IMR-90 (cell line): ENCODE data around the gene RPS6KA6. TPM values are rescaled to one million over a fixed set of nuclear protein-coding genes. Genes with fewer than 3 reads are reported as not detected.

ENCODE experiments used
- ATAC-seq: fragments of 200-7000 bp; cut with Tn5 transposase; 2 replicates; pipeline ENCODE4 v1.9.1; 2020; ENCODE audit warnings: low read depth, mild to moderate bottlenecking, moderate library complexity
- BruUV-seq: library from RNA; stranded (reverse); fragments of 400-500 nt; replicated peaks from 2 replicates; lab custom pipeline; 2021; lab: Mats Ljungman, UMichigan
- CTCF ChIA-PET: fragments of 300-600 bp; formaldehyde crosslinking; extraction: SDS; loops from one replicate; lab custom pipeline; 2021; ENCODE audit warnings: antibody characterized with exemption; lab: Yijun Ruan, JAX
- POLR2A ChIA-PET: fragments of 300-600 bp; sonication (Branson Sonifier 250); formaldehyde crosslinking; loops from one replicate; lab custom pipeline; 2022; ENCODE audit warnings: antibody characterized with exemption; ENCODE audit not compliant: unreplicated experiment; lab: Charles Lee
- DNase-seq: peaks from one replicate; pipeline ENCODE4 v3.0.0; 2013
- H2AFZ ChIP-seq: replicated peaks from 2 replicates; pipeline ENCODE3; 2013; ENCODE audit warnings: low read length, mild to moderate bottlenecking; ENCODE audit not compliant: poor library complexity
- H2AK5ac ChIP-seq: 2 replicates; pipeline ENCODE4 v1.6.1; 2013; ENCODE audit warnings: low read depth, low read length, inconsistent platforms
- H2AK9ac ChIP-seq: replicated peaks from 2 replicates; pipeline ENCODE3; 2013; ENCODE audit warnings: mild to moderate bottlenecking, low read depth, low read length, moderate library complexity; ENCODE audit not compliant: poor library complexity
- H2BK120ac ChIP-seq: 2 replicates; pipeline ENCODE4 v1.6.1; 2013; ENCODE audit warnings: low read depth, low read length, inconsistent platforms
- H2BK15ac ChIP-seq: 3 replicates; pipeline ENCODE4 v1.6.1; 2013; ENCODE audit warnings: low read depth, low read length, inconsistent platforms
- H2BK20ac ChIP-seq: 2 replicates; pipeline ENCODE4 v1.6.1; 2013; ENCODE audit warnings: low read depth, mild to moderate bottlenecking, inconsistent platforms, low read length, moderate library complexity
- H2BK5ac ChIP-seq: 2 replicates; pipeline ENCODE4 v1.6.1; 2013; ENCODE audit warnings: mild to moderate bottlenecking, low read depth, low read length, inconsistent platforms; ENCODE audit not compliant: poor library complexity, severe bottlenecking
- H3K14ac ChIP-seq: replicated peaks from 2 replicates; pipeline ENCODE4 v1.6.1; 2013; ENCODE audit warnings: low read depth, low read length, inconsistent platforms
- H3K18ac ChIP-seq: 2 replicates; pipeline ENCODE4 v1.6.1; 2013; ENCODE audit warnings: low read depth, low read length, control low read depth
- H3K23ac ChIP-seq: 2 replicates; pipeline ENCODE4 v1.6.1; 2013; ENCODE audit warnings: low read depth, low read length, inconsistent platforms
- H3K27ac ChIP-seq: 2 replicates; pipeline ENCODE4 v1.5.1; 2013; ENCODE audit warnings: mild to moderate bottlenecking, control low read depth, low read length; ENCODE audit not compliant: insufficient read depth
- H3K27me3 ChIP-seq: 2 replicates; pipeline ENCODE4 v1.6.1; 2013; ENCODE audit warnings: low read length; ENCODE audit not compliant: control insufficient read depth, insufficient read depth
- H3K36me3 ChIP-seq: 2 replicates; pipeline ENCODE4 v1.6.1; 2013; ENCODE audit warnings: low read length, mixed read lengths; ENCODE audit not compliant: control insufficient read depth, insufficient read depth
- H3K4ac ChIP-seq: 2 replicates; pipeline ENCODE4 v1.6.1; 2013; ENCODE audit warnings: low read depth, low read length, inconsistent platforms
- H3K4me1 ChIP-seq: 2 replicates; pipeline ENCODE4 v1.6.1; 2013; ENCODE audit warnings: low read length, mixed read lengths; ENCODE audit not compliant: control insufficient read depth, insufficient read depth
- H3K4me2 ChIP-seq: 2 replicates; pipeline ENCODE4 v1.6.1; 2013; ENCODE audit warnings: low read depth, mild to moderate bottlenecking, control low read depth, low read length, moderate library complexity
- H3K4me3 ChIP-seq: 2 replicates; pipeline ENCODE4 v1.5.1; 2013; ENCODE audit warnings: low read depth, mild to moderate bottlenecking, control low read depth, low read length, moderate library complexity; ENCODE audit not compliant: insufficient read depth
- H3K56ac ChIP-seq: 2 replicates; pipeline ENCODE4 v1.6.1; 2013; ENCODE audit warnings: low read length, inconsistent platforms; ENCODE audit not compliant: insufficient read depth; ENCODE audit errors: extremely low read depth
- H3K79me1 ChIP-seq, 2 experiments: 2 replicates each; pipeline ENCODE4 v1.6.1; 2013; ENCODE audit warnings: low read length in 2 of 2, inconsistent platforms in 1 of 2, low read depth in 1 of 2
- H3K9ac ChIP-seq: 2 replicates; pipeline ENCODE4 v1.6.1; 2013; ENCODE audit warnings: low read depth, low read length, control low read depth
- H3K9me1 ChIP-seq: 2 replicates; pipeline ENCODE4 v1.6.1; 2013; ENCODE audit warnings: low read length, inconsistent platforms; ENCODE audit not compliant: insufficient read depth
- H3K9me3 ChIP-seq: 2 replicates; pipeline ENCODE4 v1.6.1; 2013; ENCODE audit warnings: low read length; ENCODE audit not compliant: control insufficient read depth, insufficient read depth
- H4K20me1 ChIP-seq: 2 replicates; pipeline ENCODE4 v1.6.1; 2013; ENCODE audit warnings: low read length, inconsistent platforms; ENCODE audit not compliant: insufficient read depth
- H4K5ac ChIP-seq: 2 replicates; pipeline ENCODE4 v1.6.1; 2013; ENCODE audit warnings: mild to moderate bottlenecking, low read depth, low read length, control low read depth
- H4K8ac ChIP-seq, 2 experiments: 2 replicates each; pipeline ENCODE4 v1.6.1; 2013; ENCODE audit warnings: low read depth in 2 of 2, low read length in 2 of 2, control low read depth in 1 of 2, inconsistent platforms in 1 of 2
- H4K91ac ChIP-seq: 2 replicates; pipeline ENCODE4 v1.6.1; 2013; ENCODE audit warnings: low read depth, low read length, inconsistent platforms; ENCODE audit not compliant: insufficient read depth
- CEBPB ChIP-seq: IDR thresholded peaks from 2 replicates; pipeline ENCODE4 v1.6.1; 2012; ENCODE audit warnings: low read depth, low read length, improper control_type of control experiment
- MAFK ChIP-seq: IDR thresholded peaks from 2 replicates; pipeline ENCODE4 v1.6.1; 2012; ENCODE audit warnings: low read depth, low read length, improper control_type of control experiment
- dilution Hi-C: fragments of 300-500 bp; cut with HindIII; formaldehyde crosslinking; loops from one replicate; pipeline ENCODE4 v1.14.3; 2018; ENCODE audit warnings: low sequenced_read_pairs; ENCODE audit not compliant: unreplicated experiment
- in situ Hi-C: fragments of 300-500 bp; cut with MboI; formaldehyde crosslinking; loops from 3 replicates; pipeline ENCODE4 v1.14.3; 2019; ENCODE audit warnings: low sequenced_read_pairs, inconsistent platforms, mixed read lengths
- intact Hi-C: fragments of 100-400 bp; cut with micrococcal nuclease; formaldehyde crosslinking; loops from 2 replicates; pipeline ENCODE4 v1.10.0; 2022
- polyA plus RNA-seq, 3 experiments: library from polyadenylated mRNA; depleted of rRNA; stranded (reverse); fragments of >200 nt; gene quantifications; 2 replicates each; pipeline ENCODE4 v1.2.3, GENCODE V29; 2012; ENCODE audit warnings: low replicate concordance in 1 of 3
- total RNA-seq: library from RNA; depleted of rRNA; stranded (reverse); fragments of >200 nt; gene quantifications from 2 replicates; pipeline ENCODE4 v1.2.3, GENCODE V29; 2012

Gene RPS6KA6
- total and polyA plus RNA-seq, 2 of the 4 experiments (the other 2 are of a cell fraction), result 3.6 to 6.8 TPM

- H2BK15ac ChIP-seq, result no peak overlapping the region
- no peak overlapping the region for H4K91ac ChIP-seq
- H3K4me3 ChIP-seq, result no peak overlapping the region
- H4K5ac ChIP-seq, result no peak overlapping the region
- H3K56ac ChIP-seq, result no peak overlapping the region
- CTCF ChIA-PET, result interaction anchor here (0.6 kb wide), 1 partner anchor 136 kb away, joined by 3 read pairs; no protein-coding TSS in a partner anchor
- dilution Hi-C loops (no loop called here), in situ Hi-C loops (no loop called here), intact Hi-C loops (no loop called here)
- no peaks in the 10 kb centered on the region for H3K27me3 ChIP-seq
- H2AFZ ChIP-seq, result no peak overlapping the region
- H3K79me1 ChIP-seq, result no peaks in the 10 kb centered on the region
- no peak overlapping the region for H3K18ac ChIP-seq
- no peak overlapping the region for H3K27ac ChIP-seq
- no peak overlapping the region for H2BK120ac ChIP-seq
- H3K4me1 ChIP-seq, result no peaks in the 10 kb centered on the region
- no peak overlapping the region for H3K4me2 ChIP-seq
- BruUV-seq, result no TSS peak
- no peak overlapping the region for H2BK5ac ChIP-seq
- POLR2A ChIA-PET, result no interaction called here
- H3K9me3 ChIP-seq, result no peaks in the 10 kb centered on the region
- no peaks in the 10 kb centered on the region for H3K9me1 ChIP-seq
- H3K4ac ChIP-seq, result no peak overlapping the region
- TF ChIP-seq MAFK, result no peak
- no peak for TF ChIP-seq CEBPB
- DNase-seq (no peak), ATAC-seq (no peak)
- H3K9ac ChIP-seq, result no peak overlapping the region
- no peak overlapping the region for H4K8ac ChIP-seq
- H2BK20ac ChIP-seq, result no peak overlapping the region
- no peak overlapping the region for H3K14ac ChIP-seq
- H2AK5ac ChIP-seq, result no peak overlapping the region
- H3K36me3 ChIP-seq, result no peaks in the 10 kb centered on the region
- no peak overlapping the region for H2AK9ac ChIP-seq
- H4K20me1 ChIP-seq, result no peaks in the 10 kb centered on the region
- H3K23ac ChIP-seq, result no peak overlapping the region
Measured at GRCh38 chrX:84118769-84119168, 69.2 kb downstream of the RPS6KA6 start.
